NCI-H2196 (cell line): Measurements from ENCODE around the gene PPP1R3D.

Source experiments
- DNase-seq: peaks from one replicate; lab custom pipeline; 2025; ENCODE audit not compliant: unreplicated experiment; lab: John Stamatoyannopoulos, UW

Gene PPP1R3D

DNA sequence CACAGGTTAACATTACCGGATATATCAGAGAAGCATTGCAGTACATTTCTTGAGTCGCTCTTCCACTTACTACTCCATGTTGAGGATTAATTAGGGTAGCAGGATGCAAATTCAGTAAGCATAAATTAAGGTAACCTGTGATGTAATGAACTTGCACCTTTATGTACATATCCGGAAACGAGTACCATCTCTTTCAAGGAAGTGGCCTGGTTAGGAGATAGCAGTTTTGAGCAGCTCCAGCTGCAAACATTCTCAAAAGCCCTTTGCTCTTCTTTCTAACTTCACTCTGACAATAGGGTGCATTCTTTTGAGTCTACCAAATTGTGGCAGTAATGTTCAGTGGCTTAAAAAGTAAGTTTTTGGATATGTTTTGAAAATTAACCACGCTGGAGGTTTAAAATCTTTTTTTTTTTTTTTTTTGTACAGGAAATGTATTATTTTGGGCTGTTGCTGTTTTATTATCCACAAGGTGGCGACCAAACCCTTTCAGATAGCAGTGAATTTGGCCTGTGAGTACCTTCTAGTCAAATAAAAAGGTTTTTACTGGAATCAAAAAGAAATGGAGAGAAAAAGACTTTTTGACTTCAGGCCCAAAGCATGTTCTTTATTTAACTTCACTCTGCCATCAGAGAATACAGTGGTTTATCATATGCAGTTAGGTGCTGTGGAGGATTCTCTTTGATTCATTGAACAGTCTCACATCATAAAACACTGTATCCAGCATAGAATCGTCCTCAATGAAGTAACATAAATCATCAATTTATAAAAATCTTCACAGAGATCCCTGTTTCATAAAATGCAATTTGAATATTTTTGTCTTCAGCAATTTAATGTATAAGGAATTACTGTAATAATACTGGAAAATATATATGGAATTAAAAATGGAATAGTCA, 9.0 kb upstream of the PPP1R3D start:
- peak; percentile 64 for DNase-seq

- DNase-seq: no peak
These were observed 8.1 kb upstream of the PPP1R3D start for GRCh38 chr20:59948212-59948611.

GRCh38 chr20:59947376-59947775, 7.3 kb upstream of the PPP1R3D start:
- no peak for DNase-seq

- DNase-seq: no peak
These were observed 5.6 kb upstream of the PPP1R3D start for GRCh38 chr20:59945731-59946130.

GRCh38 chr20:59945175-59945574, 5.1 kb upstream of the PPP1R3D start:
- no peak for DNase-seq

DNA sequence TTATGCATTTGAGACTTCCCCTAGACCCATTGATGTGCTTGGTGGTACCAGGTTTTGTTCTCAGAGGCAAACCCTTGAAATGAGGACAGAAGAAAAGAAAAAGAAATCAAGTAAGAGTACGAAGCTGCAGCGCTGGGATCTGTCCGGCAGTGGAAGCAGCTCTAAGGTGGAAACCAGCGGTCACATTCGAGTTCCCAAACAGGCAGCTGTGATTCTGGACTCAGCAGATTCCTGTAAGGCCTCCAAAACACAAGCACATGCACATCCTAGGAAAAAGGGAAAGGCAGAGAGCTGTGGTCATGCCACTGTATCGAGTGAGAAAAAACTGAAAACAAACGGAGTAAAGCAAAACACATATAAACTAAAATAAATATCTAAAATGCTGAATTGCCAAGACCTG, 4.6 kb upstream of the PPP1R3D start:
- no peak for DNase-seq

GRCh38 chr20:59942245-59942644, 2.1 kb upstream of the PPP1R3D start:
- DNase-seq: no peak

GRCh38 chr20:59940956-59941294, 820 bp upstream of the PPP1R3D start:
- DNase-seq: no peak

DNA sequence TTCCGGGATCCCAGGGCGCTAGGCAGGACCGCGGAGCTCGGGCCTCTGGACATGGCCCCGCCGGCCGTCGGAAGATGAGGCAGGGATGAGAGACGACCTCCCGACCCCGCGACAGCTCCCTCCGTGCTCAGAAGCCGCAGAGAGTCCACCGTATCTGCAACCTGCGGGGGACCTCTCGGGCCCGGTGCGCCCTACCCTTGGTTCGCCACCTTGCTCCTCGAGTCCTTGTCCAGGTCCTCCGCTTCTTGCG, 301 bp downstream of the PPP1R3D start:
- DNase-seq: no peak

DNA sequence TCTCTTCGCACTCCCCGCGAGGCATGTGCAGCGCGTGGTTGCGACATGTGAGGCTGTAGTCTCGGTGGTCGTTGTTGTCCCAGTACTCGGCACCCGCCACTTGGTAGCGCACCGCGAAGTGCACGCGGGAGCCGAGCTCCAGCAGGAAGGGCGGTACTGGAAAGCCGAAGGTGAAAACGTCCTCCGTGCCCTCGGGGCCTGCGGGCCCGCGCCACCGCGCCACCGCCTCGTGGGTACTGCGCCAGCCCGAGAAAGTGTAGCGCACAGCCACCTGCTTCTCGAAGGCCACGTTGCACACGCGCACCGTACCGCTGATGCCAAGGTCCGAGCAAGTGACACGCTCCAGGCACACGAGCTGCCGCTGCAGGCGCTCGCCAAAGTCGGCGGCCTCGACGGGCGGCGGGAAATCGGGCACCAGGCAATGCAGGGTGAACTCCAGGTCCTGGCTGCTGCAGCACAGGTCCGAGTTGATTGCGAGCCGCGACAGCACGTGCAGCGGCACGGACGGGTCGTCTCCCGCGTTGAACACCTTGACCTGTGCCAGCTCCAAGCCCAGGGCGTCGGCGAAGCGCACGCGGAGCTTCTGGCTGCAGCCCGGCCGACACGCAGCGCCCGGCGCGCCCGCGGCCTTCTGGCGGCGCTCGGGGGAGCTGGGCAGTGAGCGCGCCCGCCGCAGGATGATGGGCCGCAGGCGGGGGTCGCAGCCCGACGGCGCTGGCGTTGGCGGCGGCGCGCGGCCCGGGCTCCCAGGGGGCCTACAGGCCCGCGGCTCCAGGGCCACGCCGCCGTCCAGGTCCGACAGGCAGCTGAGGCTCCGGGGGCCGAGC, 840 bp downstream of the PPP1R3D start:
- no peak for DNase-seq

DNA sequence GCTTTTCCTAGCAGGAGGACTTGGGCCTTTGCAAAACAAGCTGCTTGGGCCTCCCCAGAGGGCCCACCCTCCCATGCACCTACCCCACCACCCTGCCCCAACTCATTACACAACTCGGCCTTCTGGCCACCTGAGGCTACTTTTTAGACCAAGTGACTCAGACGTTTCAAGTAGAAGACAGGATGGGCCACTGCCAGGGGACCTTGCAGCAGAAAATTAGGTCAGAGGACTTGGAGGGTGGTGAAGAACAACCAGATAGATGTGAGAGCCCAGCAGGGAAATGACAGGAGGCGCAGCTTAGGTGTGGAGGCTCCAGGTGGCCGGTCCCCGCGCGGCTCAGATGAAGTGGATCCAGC, 1.4 kb downstream of the PPP1R3D start:
- DNase-seq: no peak

- no peak for DNase-seq
These were observed 1.9 kb downstream of the PPP1R3D start for GRCh38 chr20:59938221-59938620.

DNA sequence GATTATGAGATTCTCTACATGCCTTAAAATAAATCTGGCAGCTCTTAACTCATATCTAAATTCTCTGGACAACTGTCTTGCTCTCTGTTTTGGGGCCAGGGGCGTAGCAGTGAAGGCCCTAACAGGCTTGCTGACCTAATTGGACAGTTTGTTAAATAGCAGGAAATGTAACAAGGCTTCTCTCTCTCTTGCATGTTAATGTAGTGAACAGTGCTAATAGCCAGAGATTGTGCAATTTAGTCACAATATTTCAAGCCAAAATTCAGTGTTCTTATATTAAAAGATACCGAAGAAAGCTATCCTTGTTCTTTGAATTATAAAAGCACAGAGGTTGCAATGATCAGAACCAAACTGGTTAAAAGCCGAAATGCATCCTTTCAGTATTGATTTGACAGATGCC, 3.0 kb downstream of the PPP1R3D start:
- DNase-seq: no peak

- no peak for DNase-seq
These were observed 3.7 kb downstream of the PPP1R3D start for GRCh38 chr20:59936409-59936808.

- DNase-seq: no peak
These were observed 4.5 kb downstream of the PPP1R3D start for GRCh38 chr20:59935457-59936185.

- peak; percentile 37 for DNase-seq
These were observed 6.1 kb downstream of the PPP1R3D start for GRCh38 chr20:59933849-59934585.

- DNase-seq: no peak
These were observed 6.7 kb downstream of the PPP1R3D start, which contains the start of gene SYCP2 for GRCh38 chr20:59933296-59933848. Gene SYCP2, minus strand, starts transcription at chr20:59933637. Its CDS starts 11,224 bp downstream, at chr20:59922413.

GRCh38 chr20:59932616-59933295, 7.3 kb downstream of the PPP1R3D start:
- DNase-seq: no peak

GRCh38 chr20:59931511-59932312, 8.4 kb downstream of the PPP1R3D start:
- DNase-seq: no peak
